Measurements from ENCODE around the gene SF3A2.

Gene SF3A2

GRCh38 chr19:2236314-2237050 is at the start of gene SF3A2, which contains the start of gene PLEKHJ1:
Gene SF3A2, plus strand, starts transcription at chr19:2236824. Its CDS starts 6,595 bp downstream, at chr19:2243419.
Gene PLEKHJ1, minus strand, starts transcription at chr19:2236329. Its CDS starts 81 bp downstream, at chr19:2236248.
- TF ChIP-seq CREB1 (IDR thresholded peaks at IDR 0.05; ENCODE audit: low read depth) (peak; percentile 19; the same call in 1 of the 2 replicates), CEBPB (IDR thresholded peaks at IDR 0.05) (0 out of 2 replicates have a peak, but pooled peaks have one; percentile 48), TEAD4 (IDR thresholded peaks at IDR 0.05) (peak; percentile 3; the same call in 1 of the 2 replicates), MAX (IDR thresholded peaks at IDR 0.05) (peak; percentile 99), NFIC (IDR thresholded peaks at IDR 0.05) (peak; percentile 38; the same call in 1 of the 2 replicates), TCF12 (IDR thresholded peaks at IDR 0.05; ENCODE audit: low read depth) (peak; percentile 64), EGR1 (IDR thresholded peaks at IDR 0.05) (peak; percentile 98), YY1 (IDR thresholded peaks at IDR 0.05; ENCODE audit: low read depth) (peak; percentile 48), ZBTB7A (IDR thresholded peaks at IDR 0.05; ENCODE audit: low read depth) (peak; percentile 70; the same call in 1 of the 2 replicates), TAF1 (IDR thresholded peaks at IDR 0.05; ENCODE audit: low read depth) (peak; percentile 74), USF1 (IDR thresholded peaks at IDR 0.05) (0 out of 2 replicates have a peak, but pooled peaks have one; percentile 48), REST (IDR thresholded peaks at IDR 0.05; ENCODE audit: low read depth) (no peak), EP300 (IDR thresholded peaks at IDR 0.05; ENCODE audit: borderline replicate concordance) (peak; percentile 35; the same call in 1 of the 2 replicates), FOXM1 (IDR thresholded peaks at IDR 0.05; ENCODE audit: borderline replicate concordance, low read depth) (0 out of 2 replicates have a peak, but pooled peaks have one; percentile 26), RAD21 (IDR thresholded peaks at IDR 0.05; ENCODE audit: low read depth) (peak; percentile 89)

GRCh38 chr19:2187159-2187558 is 49.5 kb upstream of the SF3A2 start:
- TF ChIP-seq RAD21 (IDR thresholded peaks at IDR 0.05; ENCODE audit: low read depth) (no peak), EP300 (IDR thresholded peaks at IDR 0.05; ENCODE audit: borderline replicate concordance) (no peak), EGR1 (IDR thresholded peaks at IDR 0.05) (no peak), ZBTB7A (IDR thresholded peaks at IDR 0.05; ENCODE audit: low read depth) (no peak), REST (IDR thresholded peaks at IDR 0.05; ENCODE audit: low read depth) (no peak), TEAD4 (IDR thresholded peaks at IDR 0.05) (no peak), MAX (IDR thresholded peaks at IDR 0.05) (no peak), TAF1 (IDR thresholded peaks at IDR 0.05; ENCODE audit: low read depth) (no peak), FOXM1 (IDR thresholded peaks at IDR 0.05; ENCODE audit: borderline replicate concordance, low read depth) (no peak), CREB1 (IDR thresholded peaks at IDR 0.05; ENCODE audit: low read depth) (no peak), YY1 (IDR thresholded peaks at IDR 0.05; ENCODE audit: low read depth) (no peak), CEBPB (IDR thresholded peaks at IDR 0.05) (no peak), NFIC (IDR thresholded peaks at IDR 0.05) (no peak), TCF12 (IDR thresholded peaks at IDR 0.05; ENCODE audit: low read depth) (no peak), USF1 (IDR thresholded peaks at IDR 0.05) (no peak)

- TF ChIP-seq EGR1 (IDR thresholded peaks at IDR 0.05) (no peak), CEBPB (IDR thresholded peaks at IDR 0.05) (no peak), YY1 (IDR thresholded peaks at IDR 0.05; ENCODE audit: low read depth) (no peak)
These were observed 47.8 kb upstream of the SF3A2 start for GRCh38 chr19:2188708-2189385.

- TF ChIP-seq CEBPB (IDR thresholded peaks at IDR 0.05) (no peak), FOXM1 (IDR thresholded peaks at IDR 0.05; ENCODE audit: borderline replicate concordance, low read depth) (no peak), TEAD4 (IDR thresholded peaks at IDR 0.05) (no peak), ZBTB7A (IDR thresholded peaks at IDR 0.05; ENCODE audit: low read depth) (no peak), REST (IDR thresholded peaks at IDR 0.05; ENCODE audit: low read depth) (no peak)
These were observed 46.7 kb upstream of the SF3A2 start for GRCh38 chr19:2189880-2190279.

All from Ishikawa (cell line).